ENCODE results near the gene APBA1. TPM values are rescaled to one million over a fixed set of nuclear protein-coding genes. Genes with fewer than 3 reads are reported as not detected.

Gene APBA1
- total and polyA plus RNA-seq, 9 of the 15 experiments (the other 6 are each of a cell fraction or from before 2014, with no cell fraction given): 0.01 to 0.02 TPM; not detected in 7

GRCh38 chr9:69683927-69684326, 11.8 kb upstream of the APBA1 start (continued):
- TF ChIP-seq ZBTB12 (CRISPR knock-in tag; IDR thresholded peaks at IDR 0.05) (no peak), MBD2 (IDR thresholded peaks at IDR 0.05; ENCODE audit: borderline replicate concordance, low read depth) (no peak), PHTF2 (CRISPR knock-in tag; IDR thresholded peaks at IDR 0.05) (no peak), ZSCAN32 (CRISPR knock-in tag; IDR thresholded peaks at IDR 0.05) (no peak), ZNF830 (CRISPR knock-in tag; IDR thresholded peaks at IDR 0.05) (no peak), ZNF232 (CRISPR knock-in tag; IDR thresholded peaks at IDR 0.05) (no peak), BRF1 (IDR thresholded peaks at IDR 0.05; ENCODE audit: borderline replicate concordance, extremely low read depth, insufficient read length) (no peak)

GRCh38 chr9:69678843-69679538, 6.8 kb upstream of the APBA1 start:
- Histone ChIP-seq H3K9me1 (ENCODE audit: control insufficient read depth, insufficient read depth, low read length) (no peaks in the 10 kb centered on the region), H3K9ac (ENCODE audit: insufficient read depth in 1 of 2, low read depth in 2 of 2, low read length in 2 of 2) (no peak overlapping the region), H2AFZ (ENCODE audit: low read depth, low read length) (no peak overlapping the region), H3K4me2 (ENCODE audit: insufficient read depth, low read length) (no peak overlapping the region), H3K4me3 (no peak overlapping the region), H4K20me1 (replicated peaks; ENCODE audit: control insufficient read depth, insufficient read depth, low read length) (no peaks in the 10 kb centered on the region), H3K4me1 (replicated peaks in 1 of 2; ENCODE audit: control insufficient read depth in 2 of 2, insufficient read depth in 2 of 2, low read length in 2 of 2) (no peaks in the 10 kb centered on the region), H3K79me2 (ENCODE audit: control insufficient read depth, insufficient read depth, low read length) (no peaks in the 10 kb centered on the region), H3K36me3 (ENCODE audit: control insufficient read depth, insufficient read depth, low read length) (no peaks in the 10 kb centered on the region), H3K27ac (ENCODE audit: extremely low read depth, low read depth, low read length) (no peak overlapping the region), H3K9me3 (replicated peaks; ENCODE audit: control insufficient read depth, insufficient read depth, low read depth, low read length) (no peaks in the 10 kb centered on the region), H3K27me3 (ENCODE audit: control insufficient read depth in 2 of 2, insufficient read depth in 2 of 2, low read length in 2 of 2) (no peaks in the 10 kb centered on the region; a peak in 1 of 5 replicates)
- intact Hi-C loops (cut with micrococcal nuclease) (no loop called here), in situ Hi-C loops (cut with MboI) (no loop called here)
- peak; percentile 18; the same call in 1 of the 2 replicates for TF ChIP-seq MAFF (IDR thresholded peaks at IDR 0.05; ENCODE audit: low read length)
- TF ChIP-seq BRD9 (IDR thresholded peaks at IDR 0.05; ENCODE audit: low read depth, partially characterized antibody): no peak
- no peak for TF ChIP-seq RBM15 (IDR thresholded peaks at IDR 0.05; ENCODE audit: insufficient read depth, low read length)
- TF ChIP-seq MAFK (IDR thresholded peaks at IDR 0.05; ENCODE audit: low read length): peak; percentile 21; the same call in 1 of the 2 replicates
- TF ChIP-seq GTF2E2 (tag; IDR thresholded peaks at IDR 0.05): no peak
- TF ChIP-seq ZNF717 (CRISPR knock-in tag; IDR thresholded peaks at IDR 0.05): no peak
- peak; percentile 63; the same call in 1 of the 2 replicates for TF ChIP-seq C11orf30 (IDR thresholded peaks at IDR 0.05; ENCODE audit: low read depth)
- TF ChIP-seq SRSF1 (IDR thresholded peaks at IDR 0.05; ENCODE audit: low read depth, low read length): no peak
- no peak for TF ChIP-seq TOE1 (IDR thresholded peaks at IDR 0.05; ENCODE audit: borderline replicate concordance)
- TF ChIP-seq TOE1 (CRISPR knock-in tag; IDR thresholded peaks at IDR 0.05; ENCODE audit: borderline replicate concordance, low read depth): no peak
- no peak for TF ChIP-seq IRF2 (CRISPR knock-in tag; IDR thresholded peaks at IDR 0.05)
- peak; percentile 55 for TF ChIP-seq MAFG (tag; conservative IDR thresholded peaks at IDR 0.05)
- peak; percentile 82 for TF ChIP-seq ZNF316 (IDR thresholded peaks at IDR 0.05)
- POLR2A ChIA-PET: no interaction called here
- BruUV-seq (replicated peaks): no TSS peak
- FAIRE-seq (no peak), ATAC-seq (no peak), DNase-seq (ENCODE audit: extremely low read depth in 1 of 4, low spot score in 3 of 4) (no peak)
- CTCF ChIA-PET (ENCODE audit: low intra/inter-chr PET ratio): no interaction called here
- WGBS (ENCODE audit: insufficient coverage, low coverage, missing lambda C conversion rate): 0% methylated on average over 4 of the region's 4 CpGs
